HTR-8/SVneo (cell line): ENCODE data around the gene ID3.
A peak's percentile ranks its signal among the peaks of the same experiment; 100 is the strongest.

Experiments
- DNase-seq: peaks from one replicate; pipeline ENCODE4 v3.0.0; 2011; ENCODE audit warnings: low spot score, mixed read lengths; ENCODE audit not compliant: insufficient read length
- FAIRE-seq: peaks from 2 replicates; lab custom pipeline; 2011; peaks lifted over from hg19 to GRCh38; lab: Jason Lieb, UNC

The ID3 gene, protein sequence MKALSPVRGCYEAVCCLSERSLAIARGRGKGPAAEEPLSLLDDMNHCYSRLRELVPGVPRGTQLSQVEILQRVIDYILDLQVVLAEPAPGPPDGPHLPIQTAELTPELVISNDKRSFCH

DNA sequence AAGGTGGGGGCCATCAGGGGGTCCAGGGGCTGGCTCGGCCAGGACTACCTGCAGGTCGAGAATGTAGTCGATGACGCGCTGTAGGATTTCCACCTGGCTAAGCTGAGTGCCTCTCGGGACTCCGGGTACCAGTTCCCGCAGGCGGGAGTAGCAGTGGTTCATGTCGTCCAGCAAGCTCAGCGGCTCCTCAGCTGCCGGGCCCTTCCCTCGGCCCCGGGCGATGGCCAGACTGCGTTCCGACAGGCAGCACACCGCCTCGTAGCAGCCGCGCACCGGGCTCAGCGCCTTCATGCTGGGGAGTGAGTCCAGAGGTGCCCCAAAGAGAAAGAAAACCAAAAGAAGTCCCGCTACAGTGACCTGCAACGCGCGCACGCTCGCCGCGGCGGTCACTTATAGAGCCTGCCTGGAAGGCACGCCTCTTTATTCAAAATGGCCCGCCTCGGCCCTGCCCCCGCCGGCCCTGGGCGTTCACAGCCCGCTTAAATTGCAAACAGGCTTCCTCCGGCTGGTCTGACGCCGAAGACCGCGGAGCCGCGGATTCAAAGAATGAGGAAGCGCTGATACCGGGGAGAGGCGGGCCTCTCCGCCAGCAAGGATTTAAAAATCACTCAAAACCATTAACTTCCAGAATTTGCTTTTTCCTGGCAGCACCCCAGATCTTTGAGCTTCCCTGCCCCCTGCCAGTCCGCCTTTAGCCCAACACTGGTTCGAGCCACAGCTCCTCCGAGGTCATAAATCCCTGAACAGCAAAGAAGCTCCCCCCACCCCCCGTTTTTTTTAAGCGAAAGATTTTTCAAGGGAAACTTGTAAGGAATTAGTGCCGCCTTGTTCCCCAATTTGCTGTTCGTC is at the start of gene ID3:
ID3 (minus strand) TSS at position 366 of the 849 bp plus-strand sequence; CDS start at position 291, 75 bp downstream.
- FAIRE-seq = no peak
- peak; percentile 68 for DNase-seq

DNA sequence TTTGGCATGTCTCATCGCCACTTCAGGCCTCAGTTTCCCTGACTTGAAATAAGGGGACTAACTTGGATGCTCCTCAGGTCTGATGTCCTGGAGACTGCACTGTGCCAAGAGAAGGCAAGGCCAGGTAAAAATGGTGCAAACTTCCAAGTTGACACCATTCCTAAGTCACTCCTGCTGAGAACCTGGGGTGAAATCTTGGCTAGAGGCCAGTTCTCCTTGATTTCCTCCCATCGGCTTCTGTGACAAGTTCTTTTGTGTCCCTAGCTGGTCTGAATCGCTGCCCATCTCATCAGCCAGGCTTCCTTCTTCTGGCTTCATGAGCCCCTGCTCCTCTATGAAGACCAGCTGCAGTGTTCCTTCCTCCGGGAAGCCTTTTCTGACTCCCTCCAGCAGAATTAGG is 48.6 kb upstream of the ID3 start:
- FAIRE-seq (no peak), DNase-seq (no peak)

DNA sequence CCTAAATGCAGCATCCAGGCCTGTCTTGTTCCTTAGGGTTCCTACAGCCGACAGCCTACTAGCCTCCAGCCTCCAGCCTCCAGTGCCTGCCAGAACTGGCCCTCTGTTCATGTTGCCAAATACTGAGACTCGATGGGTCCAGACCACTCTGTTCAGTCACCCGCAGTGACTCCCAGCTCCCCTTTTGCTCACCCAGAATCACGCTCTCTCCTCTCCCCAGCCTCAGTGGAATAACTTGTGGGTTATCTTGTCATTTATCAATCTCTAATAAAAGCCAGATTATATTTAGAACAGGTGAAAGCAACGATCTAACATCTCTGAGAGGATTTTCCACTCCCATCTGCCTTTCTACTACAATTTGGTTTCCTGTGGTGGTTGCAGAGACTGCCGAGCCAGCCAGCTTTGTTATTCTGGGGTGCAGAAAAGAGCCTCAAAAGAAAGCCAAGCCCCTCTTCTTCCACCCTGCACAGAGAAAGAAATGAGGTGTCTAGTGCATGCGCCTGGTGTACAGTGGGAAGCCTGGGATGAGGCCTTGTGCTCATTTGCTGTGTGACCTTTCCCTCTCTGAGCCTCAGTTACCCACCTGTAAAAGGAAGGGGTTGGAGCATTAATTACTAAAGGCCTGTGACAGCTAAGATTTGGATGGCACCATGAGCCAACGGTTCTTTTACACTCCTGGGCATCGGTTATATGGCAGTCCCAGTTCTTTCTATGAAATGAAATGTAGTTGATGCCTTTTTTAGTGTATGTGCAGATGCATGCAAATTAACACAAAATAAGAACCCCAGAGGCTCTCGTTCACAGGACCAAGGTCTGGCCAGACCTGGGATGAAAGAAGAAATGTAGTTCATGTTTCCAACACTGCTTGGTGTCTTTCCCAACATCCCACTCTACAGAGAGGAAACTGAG is 42.9 kb upstream of the ID3 start:
- no peak for DNase-seq
- no peak for FAIRE-seq

DNA sequence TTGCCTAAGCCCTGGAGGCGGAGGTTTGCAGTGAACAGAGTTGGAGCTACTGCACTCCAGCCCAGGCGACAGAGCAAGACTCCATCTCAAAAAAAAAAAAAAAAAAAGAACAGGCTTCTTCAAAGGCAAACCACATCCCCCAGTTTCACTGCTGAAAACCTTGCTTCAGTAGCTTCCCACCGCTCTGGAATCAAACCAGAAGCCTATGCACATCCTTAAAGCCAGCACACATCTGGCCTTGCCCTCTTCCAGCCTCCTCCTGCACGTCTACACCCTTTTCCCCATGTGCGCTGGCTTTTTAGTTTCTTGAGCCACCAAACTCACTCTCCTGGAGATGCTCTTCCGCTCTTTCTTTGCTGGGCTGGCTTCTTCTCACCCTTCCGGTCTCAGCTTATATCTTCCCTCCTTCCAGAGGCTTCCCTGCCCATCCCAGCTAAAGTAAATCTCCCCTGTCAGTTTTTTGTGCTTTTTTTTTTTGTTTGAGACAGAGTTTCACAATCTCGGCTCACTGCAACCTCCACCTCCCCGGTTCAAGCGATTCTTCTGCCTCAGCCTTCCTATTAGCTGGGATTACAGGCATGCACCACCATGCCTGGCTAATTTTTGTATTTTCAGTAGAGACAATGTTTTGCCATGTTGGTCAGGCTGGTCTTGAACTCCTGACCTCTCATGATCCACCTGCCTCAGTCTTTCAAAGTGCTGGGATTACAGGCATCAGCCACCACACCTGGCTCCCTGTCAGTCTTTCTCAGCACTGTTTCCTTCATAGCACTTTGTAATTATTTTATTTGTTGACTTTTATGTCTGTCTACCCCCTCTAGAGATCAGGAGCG is 42.0 kb upstream of the ID3 start:
- no peak for FAIRE-seq
- no peak for DNase-seq

DNA sequence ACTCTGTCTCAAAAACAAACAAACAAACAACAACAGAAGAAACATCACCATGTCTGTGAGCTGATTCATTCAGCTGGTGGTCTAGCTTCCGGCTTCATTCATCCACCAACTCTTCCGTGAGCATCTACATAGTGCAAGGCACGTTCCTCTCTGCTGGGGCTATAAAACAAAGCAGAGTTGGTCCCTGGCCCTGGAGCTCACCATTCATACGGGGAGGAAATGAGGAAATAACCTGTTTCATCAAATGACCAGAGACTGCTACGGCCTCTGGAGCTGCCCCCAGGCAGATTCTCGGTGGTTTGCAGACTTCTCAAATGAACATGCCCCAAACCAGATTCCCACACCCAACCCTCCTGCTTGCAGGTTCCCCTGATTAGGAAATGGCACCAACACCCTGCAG is 41.0 kb upstream of the ID3 start:
- no peak for FAIRE-seq

DNA sequence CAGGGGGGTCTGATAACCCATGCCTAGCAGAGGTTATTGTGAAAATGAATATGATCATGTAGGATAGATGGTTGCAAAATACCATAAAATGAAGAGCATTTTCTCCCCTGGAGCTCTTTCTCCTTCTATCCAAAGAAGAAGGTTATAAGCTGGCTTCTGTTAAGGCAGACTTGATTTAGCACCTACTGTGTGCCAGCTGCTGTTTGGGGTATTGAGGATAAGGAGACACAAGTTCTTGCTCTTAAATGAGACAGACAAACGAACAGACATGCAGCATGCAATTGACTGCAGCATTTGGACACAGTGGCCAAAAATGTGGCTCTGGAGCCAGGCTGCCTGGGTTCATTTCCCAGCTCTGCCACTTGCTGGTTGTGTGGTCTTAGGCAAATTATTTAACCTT is 39.8 kb upstream of the ID3 start:
- no peak for DNase-seq

More for the DNA sequence above, 41.0 kb upstream of the ID3 start:
- no peak for DNase-seq

DNA sequence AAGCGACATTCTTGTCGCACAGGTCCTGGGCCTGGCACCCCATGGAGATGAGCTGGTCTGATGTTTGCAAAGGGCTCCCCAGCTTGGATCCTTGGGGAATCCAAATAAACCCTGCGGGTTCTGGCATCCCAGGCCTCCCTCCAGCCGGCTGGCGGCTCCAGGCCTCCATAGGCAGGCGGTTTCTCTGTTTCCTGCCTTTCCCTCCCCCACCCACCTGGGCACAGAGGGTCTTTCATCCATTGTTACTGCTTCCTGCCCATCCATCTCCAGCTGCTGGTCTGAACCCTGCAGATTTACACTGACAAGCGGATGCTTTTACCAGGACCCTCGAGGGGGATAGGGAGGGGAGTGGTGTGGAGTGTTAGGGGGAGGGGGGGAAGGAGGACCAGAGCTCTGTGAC is 39.1 kb upstream of the ID3 start:
- FAIRE-seq (no peak), DNase-seq (no peak)

More for the DNA sequence above, 39.8 kb upstream of the ID3 start:
- FAIRE-seq = no peak

DNA sequence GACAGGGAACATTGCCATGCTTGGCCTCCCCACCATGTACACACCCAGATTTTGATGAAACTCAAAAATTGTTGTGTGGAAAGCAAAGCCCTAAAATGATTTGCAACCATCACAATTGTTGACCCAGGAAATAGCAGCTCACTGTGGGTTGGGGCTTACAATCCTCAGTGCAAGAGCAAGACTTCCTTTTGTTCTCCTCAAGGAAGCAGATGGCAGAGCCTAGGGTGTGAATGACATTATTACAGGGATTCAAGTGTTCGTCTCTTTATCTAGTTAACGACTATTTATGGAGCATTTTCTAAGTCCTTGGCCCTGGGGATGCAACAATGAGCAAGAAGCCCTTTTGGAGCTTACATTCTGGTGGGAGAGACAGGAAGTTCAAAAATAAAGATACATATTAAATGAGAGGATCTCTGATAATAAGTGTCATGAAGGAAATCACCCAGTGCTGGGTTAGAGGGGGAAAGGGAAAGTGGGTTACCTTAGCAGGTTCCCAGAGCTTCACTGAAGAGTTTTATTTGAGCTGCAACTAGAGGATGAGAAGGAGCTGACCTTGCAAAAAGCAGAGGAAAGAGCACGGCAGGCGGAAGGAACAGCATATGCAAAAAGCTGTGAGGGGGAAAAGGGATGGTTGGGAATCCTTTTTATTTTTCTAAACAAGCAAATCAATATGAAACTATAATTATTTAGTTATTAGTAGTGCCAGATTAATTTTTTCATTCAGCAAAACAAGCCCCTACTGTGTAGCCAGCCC is 38.5 kb upstream of the ID3 start:
- no peak for DNase-seq

DNA sequence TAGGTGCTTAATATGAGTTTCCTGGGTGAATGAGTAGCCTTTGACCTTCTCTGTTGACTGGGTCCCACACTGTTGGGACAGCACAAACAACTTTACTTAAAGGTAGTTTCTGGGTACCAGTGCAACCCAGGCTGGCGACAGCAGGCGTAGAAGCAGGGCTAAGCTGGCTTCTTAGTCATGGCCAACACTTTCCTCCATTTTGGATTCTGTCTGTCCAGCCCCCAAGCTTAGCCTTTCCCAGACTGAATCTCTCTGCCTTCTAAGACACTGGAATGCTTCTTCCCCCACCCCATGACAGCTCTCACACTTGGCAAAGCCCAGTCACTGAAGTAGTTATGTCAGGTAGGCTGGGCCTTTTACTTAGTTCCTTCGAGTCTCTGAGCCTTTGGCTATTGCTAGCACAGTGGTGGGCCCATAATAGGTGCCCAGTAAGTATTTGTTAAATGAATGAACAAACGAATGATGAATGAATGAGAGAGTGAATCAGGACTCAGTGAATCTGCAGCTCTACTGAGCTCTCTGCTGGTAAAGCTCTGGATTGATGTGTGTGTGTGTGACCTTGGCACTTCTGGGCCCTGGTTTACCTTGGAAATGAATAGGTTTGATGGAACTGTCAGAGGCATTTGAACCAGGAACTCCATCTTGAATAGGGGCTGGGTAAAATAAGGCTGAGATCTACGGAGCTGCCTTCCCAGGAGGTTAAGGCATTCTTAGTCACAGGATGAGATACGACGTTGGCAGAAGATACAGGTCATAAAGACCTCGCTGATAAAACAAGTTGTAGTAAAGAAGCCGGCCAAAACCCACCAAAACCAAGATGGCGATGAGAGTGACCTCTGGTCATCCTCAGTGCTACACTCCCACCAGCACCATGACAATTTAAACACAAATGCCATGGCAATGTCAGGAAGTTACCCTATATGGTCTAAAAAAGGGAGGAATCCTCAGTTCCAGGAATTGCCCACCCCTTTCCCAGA is 37.4 kb upstream of the ID3 start:
- FAIRE-seq (no peak), DNase-seq (no peak)

More for the DNA sequence above, 38.5 kb upstream of the ID3 start:
- FAIRE-seq = no peak

DNA sequence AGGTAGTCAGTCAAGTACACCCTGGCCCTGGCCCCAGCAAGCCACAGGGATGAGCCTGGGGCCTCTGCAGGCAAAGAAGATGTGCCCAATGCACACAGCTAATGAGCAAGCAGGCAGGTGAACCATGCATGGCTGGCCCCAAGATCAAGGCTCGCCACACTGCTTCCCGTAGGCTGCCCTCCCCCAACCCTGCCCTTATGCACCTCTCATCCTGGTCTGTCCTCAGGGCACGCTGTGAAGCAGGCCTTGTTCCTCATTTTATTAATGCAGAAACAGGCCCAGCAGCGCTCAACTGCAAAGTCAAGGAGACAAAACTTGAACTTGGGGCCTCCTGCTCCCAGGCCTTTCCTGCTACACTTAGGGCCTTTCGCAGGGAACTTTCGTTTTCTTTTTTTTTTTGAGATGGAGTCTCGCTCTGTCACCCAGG is 35.6 kb upstream of the ID3 start:
- FAIRE-seq = no peak
- no peak for DNase-seq

DNA sequence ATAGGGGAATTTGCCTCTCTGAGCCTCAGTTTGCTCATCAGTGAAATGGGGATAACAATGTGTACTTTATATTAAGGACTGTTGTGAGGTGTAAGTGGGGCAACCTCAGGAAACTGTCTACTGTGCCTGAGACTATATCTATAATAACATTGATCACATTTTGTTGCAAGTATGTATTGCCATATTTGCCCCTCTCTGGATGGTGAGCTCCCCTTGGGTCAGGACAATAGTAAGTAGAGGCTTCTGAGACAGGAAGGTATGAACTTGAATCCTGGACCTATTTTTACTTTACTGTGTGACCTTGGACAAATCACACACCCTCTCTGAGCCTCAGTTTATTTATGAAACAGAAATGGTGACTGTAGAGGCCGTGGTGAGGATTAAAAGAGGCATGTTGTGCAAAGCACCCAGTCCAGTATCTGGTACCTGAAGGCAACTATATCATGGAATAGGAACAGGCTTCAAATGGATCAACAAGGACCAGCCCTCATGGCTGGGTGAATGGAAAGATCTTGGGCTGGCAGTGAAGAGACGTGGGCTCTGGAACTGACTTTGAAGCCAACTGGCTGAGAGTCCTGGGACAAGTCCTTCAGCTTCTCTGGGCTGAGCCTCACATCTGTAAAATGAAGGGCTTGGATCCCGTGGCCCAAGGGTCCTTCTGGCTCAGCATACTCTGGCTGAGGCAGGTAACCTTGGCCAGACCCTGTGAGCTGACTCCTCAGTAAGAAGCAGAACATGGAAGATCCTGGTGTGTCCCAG is 35.0 kb upstream of the ID3 start:
- DNase-seq (no peak), FAIRE-seq (no peak)

DNA sequence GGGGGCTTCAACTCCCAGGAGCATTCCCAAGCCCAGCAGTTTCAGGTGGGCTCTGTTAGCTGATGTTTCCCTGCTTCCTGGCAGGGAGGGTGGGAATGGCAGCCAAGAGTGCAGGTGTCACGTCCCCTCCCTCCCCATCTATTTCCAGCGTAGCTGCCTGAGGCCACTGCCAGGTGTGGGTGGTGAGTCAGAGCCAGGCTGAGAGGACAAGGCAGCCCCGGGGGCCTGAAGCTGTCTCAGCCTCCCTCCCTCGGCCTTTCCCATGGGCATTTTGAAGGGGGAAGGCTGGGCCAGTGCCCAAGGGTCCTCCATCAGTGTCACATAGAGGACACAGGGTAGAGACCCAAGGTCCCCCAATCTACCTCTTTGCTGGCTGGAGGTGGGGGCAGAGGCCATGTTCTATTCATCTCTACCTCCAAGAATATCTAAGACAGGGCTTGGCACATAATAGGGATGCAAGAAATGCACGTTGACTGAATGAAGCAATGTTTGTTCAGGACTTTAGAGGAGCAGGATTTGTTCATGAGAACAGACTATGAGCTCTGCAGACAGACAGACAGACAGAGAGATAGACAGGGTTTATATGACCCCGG is 34.4 kb upstream of the ID3 start:
- no peak for FAIRE-seq
- peak; percentile 48 for DNase-seq

DNA sequence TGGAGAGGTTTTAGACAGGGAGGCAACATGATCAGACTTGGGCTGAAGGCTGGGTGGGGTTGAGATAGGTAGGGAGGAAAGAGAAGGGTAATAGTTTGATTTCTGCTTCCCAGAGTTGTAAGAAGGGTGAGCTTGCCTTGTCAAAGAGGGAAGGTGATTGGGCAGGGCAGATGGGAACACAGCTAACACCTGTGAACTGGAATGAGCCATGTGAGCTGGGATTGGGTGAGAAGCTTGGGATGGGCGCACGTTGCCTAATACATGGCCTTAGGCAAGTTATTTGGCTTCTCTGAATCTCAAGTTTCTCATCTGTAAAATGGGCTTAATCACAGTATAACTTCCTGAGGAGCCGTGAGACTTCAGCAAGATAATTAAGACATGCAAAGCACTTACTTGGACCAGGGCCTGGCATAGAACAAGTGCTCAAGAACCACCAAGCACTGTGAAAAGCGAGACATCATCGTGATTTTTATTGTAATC is 33.8 kb upstream of the ID3 start:
- FAIRE-seq = no peak
- no peak for DNase-seq

DNA sequence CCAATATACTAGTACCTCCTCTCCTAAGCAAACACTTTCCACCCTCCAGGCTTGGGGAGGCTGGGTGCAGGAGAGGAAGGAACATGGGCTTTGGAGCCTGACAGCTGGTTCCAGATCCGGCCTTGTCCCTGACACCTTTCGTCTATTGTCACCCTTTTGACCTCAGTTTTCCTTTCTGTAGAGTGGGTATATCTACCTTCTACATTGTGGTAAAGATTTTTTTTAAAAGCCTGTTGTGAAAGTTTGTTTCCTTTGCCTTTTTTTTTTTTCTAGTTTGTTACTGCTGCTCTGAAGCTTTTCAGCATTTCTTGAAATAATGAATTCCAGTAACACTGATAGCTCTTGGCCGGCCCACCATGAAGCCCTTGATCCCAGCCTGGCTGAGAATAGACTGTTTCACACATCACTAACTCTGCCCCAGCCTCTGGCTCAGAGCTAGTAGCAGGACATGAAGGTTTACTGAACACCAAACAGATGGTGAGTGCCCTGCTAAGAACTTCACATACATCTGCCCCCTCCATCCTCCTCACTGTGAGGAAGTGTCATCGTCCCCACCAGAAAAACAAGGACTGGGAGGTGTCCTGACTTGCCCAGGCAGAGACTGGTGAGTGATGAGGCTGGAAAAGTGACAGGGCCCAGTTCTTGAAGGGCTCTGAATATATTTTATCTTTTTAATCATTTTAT is 33.0 kb upstream of the ID3 start:
- FAIRE-seq (no peak), DNase-seq (peak; percentile 52)

DNA sequence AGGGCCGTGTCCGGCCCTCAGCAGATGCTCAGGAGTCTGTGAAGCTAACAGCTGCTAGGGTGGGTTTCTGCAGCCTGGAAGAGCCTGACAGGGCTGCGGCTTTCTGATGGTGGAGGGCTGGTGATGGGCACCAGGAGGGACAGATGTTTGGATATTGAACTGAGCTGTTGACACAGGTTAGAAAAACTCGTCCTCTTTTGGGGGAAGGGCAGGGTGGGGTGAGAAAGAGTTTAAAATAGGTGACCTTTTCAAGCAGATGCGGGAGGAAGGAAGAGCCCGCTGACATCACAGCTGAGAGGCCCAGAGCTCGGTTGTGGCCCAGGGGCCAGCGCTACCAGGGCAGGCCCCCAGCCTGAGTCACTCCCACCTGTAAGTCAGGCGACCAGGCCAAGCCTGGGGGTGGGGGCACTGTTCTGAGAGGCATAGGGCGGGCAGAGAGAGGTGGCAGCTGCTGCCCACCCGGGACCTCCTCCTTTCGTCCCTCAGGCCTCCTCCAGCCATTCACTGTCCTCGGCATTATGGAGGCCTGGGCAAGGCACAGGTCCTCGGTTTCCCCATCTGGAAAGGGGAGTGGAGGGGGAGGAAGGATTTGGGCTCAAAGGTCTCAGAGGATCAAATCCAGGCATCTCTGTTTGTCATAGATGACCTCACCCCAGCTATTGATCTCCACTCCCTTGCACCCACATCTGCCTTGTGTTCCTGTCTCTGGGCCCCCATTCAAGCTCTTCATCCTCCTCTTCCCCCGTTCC is 32.3 kb upstream of the ID3 start:
- no peak for FAIRE-seq

More for the DNA sequence above, 32.3 kb upstream of the ID3 start:
- no peak for DNase-seq
